PC-9 (cell line): ENCODE results near the gene SIM2. TPM values are rescaled to one million over a fixed set of nuclear protein-coding genes. Genes with fewer than 3 reads are reported as not detected.

Experiments
- BruUV-seq: library from RNA; stranded (reverse); fragments of 400-500 nt; replicated peaks from 2 replicates; lab custom pipeline; 2021; lab: Mats Ljungman, UMichigan
- CTCF ChIA-PET: fragments of 300-600 bp; sonication (Branson Sonifier 250); formaldehyde crosslinking; loops from one replicate; lab custom pipeline; 2022; ENCODE audit warnings: antibody characterized with exemption; lab: Charles Lee
- POLR2A ChIA-PET: fragments of 300-600 bp; sonication (Branson Sonifier 250); formaldehyde crosslinking; loops from one replicate; lab custom pipeline; 2022; ENCODE audit warnings: antibody characterized with exemption; ENCODE audit not compliant: unreplicated experiment; lab: Charles Lee
- DNase-seq, 2 experiments: peaks; one replicate each; pipeline versions ENCODE4 v3.0.0 to v3.0.0-alpha.2; 2015 to 2022; ENCODE audit warnings: mixed read lengths in 1 of 2
- H2AFZ ChIP-seq: fragments of 200-600 bp; sonication (generic); 2 replicates; pipeline ENCODE4 v1.8.1; 2017; ENCODE audit warnings: antibody characterized with exemption
- H3F3A ChIP-seq: fragments of 200-600 bp; sonication (generic); 2 replicates; pipeline ENCODE4 v1.8.1; 2017; ENCODE audit warnings: antibody characterized with exemption, mild to moderate bottlenecking, low read depth; ENCODE audit not compliant: insufficient read depth
- H3K27ac ChIP-seq: fragments of 200-600 bp; sonication (generic); 2 replicates; pipeline ENCODE4 v1.6.1; 2016; ENCODE audit warnings: mixed run types
- H3K27me3 ChIP-seq: fragments of 200-600 bp; sonication (generic); 2 replicates; pipeline ENCODE4 v1.6.1; 2016; ENCODE audit warnings: low read depth, mixed run types; ENCODE audit not compliant: insufficient read depth
- H3K36me3 ChIP-seq: fragments of 200-600 bp; sonication (generic); 2 replicates; pipeline ENCODE4 v1.6.1; 2016; ENCODE audit warnings: low read depth, mixed run types
- H3K4me1 ChIP-seq: fragments of 200-600 bp; sonication (generic); replicated peaks from 2 replicates; pipeline ENCODE4 v1.6.1; 2016; ENCODE audit warnings: mixed run types; ENCODE audit not compliant: insufficient read depth
- H3K4me2 ChIP-seq: fragments of 200-600 bp; sonication (generic); 2 replicates; pipeline ENCODE4 v1.6.1; 2017; ENCODE audit warnings: mixed run types
- H3K4me3 ChIP-seq: fragments of 200-600 bp; sonication (generic); 2 replicates; pipeline ENCODE4 v1.6.1; 2016; ENCODE audit warnings: mixed run types
- H3K79me2 ChIP-seq: fragments of 200-600 bp; sonication (generic); 2 replicates; pipeline ENCODE4 v1.6.1; 2017; ENCODE audit warnings: low read depth, mixed run types
- H3K9me2 ChIP-seq: fragments of 200-600 bp; sonication (generic); 2 replicates; pipeline ENCODE4 v1.8.1; 2017; ENCODE audit warnings: mild to moderate bottlenecking; ENCODE audit not compliant: insufficient read depth
- H3K9me3 ChIP-seq: fragments of 200-600 bp; sonication (generic); 2 replicates; pipeline ENCODE4 v1.8.1; 2016; ENCODE audit warnings: low read depth; ENCODE audit not compliant: insufficient read depth
- H4K20me1 ChIP-seq: fragments of 200-600 bp; sonication (generic); 2 replicates; pipeline ENCODE4 v1.8.1; 2017; ENCODE audit not compliant: insufficient read depth
- EZH2 ChIP-seq: fragments of 200-600 bp; sonication (generic); IDR thresholded peaks from 2 replicates; pipeline ENCODE4 v1.8.0; 2017; ENCODE audit warnings: antibody characterized with exemption, low read depth
- intact Hi-C: fragments of 100-400 bp; cut with micrococcal nuclease; formaldehyde crosslinking; loops from one replicate; pipeline ENCODE4 v1.10.0; 2022; ENCODE audit not compliant: unreplicated experiment
- total RNA-seq: library from RNA; stranded (reverse); gene quantifications from 2 replicates; pipeline ENCODE4 v1.2.3, GENCODE V29; 2021
- TF ChIP-seq, protein P1 (sequence below): fragments of 200-600 bp; sonication (generic); conservative IDR thresholded peaks from 2 replicates; pipeline ENCODE4 v1.6.1; 2017; ENCODE audit warnings: mixed run types, antibody characterized with exemption, mild to moderate bottlenecking, moderate library complexity

The SIM2 gene
- total RNA-seq, 1 experiment from 2014 or later: 18.5 TPM

DNA sequence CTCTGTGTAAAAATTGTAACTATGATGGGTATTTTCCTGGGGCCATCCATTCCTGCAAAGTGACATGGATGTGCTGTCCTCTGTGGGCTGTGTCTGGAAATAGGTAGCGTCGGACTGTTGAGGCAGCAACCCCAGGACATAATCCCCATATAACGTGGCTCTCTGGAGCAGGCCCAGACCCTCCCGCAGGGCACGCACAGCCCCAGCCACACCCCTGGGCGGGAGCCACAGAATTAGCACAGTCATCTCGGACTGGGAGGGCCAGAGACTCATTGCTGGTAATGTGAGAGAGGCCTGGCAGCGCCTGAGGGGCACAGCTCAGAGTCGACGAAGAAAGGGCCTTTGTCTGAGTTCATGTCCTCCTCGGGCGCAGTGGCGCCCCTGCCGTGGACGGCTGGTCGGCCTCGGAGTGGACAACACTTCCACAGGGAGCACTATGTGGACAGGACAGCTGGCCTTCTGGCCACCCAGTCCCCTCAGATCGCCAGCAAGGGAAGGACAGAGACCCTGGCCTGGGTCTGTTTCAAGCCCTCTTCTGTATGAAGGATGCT is 20.1 kb downstream of the SIM2 start:
- Histone ChIP-seq H3F3A (peaks cover 4% of the 10 kb centered on the region; the same call in 1 of the 2 replicates), H3K4me2 (no peak overlapping the region), H3K79me2 (peaks cover 4% of the 10 kb centered on the region; the same call in 1 of the 2 replicates), H3K4me3 (no peak overlapping the region), H3K36me3 (peaks cover 6% of the 10 kb centered on the region; the same call in 1 of the 2 replicates), H4K20me1 (peaks cover under 1% of the 10 kb centered on the region; the same call in 1 of the 2 replicates), H2AFZ (no peak overlapping the region), H3K27ac (no peak overlapping the region), H3K9me2 (no peaks in the 10 kb centered on the region), H3K4me1 (no peaks in the 10 kb centered on the region), H3K9me3 (no peaks in the 10 kb centered on the region), H3K27me3 (no peaks in the 10 kb centered on the region)
- no TSS peak for BruUV-seq
- TF ChIP-seq, protein P1, sequence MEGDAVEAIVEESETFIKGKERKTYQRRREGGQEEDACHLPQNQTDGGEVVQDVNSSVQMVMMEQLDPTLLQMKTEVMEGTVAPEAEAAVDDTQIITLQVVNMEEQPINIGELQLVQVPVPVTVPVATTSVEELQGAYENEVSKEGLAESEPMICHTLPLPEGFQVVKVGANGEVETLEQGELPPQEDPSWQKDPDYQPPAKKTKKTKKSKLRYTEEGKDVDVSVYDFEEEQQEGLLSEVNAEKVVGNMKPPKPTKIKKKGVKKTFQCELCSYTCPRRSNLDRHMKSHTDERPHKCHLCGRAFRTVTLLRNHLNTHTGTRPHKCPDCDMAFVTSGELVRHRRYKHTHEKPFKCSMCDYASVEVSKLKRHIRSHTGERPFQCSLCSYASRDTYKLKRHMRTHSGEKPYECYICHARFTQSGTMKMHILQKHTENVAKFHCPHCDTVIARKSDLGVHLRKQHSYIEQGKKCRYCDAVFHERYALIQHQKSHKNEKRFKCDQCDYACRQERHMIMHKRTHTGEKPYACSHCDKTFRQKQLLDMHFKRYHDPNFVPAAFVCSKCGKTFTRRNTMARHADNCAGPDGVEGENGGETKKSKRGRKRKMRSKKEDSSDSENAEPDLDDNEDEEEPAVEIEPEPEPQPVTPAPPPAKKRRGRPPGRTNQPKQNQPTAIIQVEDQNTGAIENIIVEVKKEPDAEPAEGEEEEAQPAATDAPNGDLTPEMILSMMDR: no peak
- TF ChIP-seq EZH2: no peak
- intact Hi-C loops: loop anchor here (1.0 to 10.0 kb wide), 3 partner anchors 21 to 214 kb away; no protein-coding TSS in a partner anchor
- ChIA-PET POLR2A (interaction anchor here (0.6 kb wide), 1 partner anchor 18 kb away, joined by 5 read pairs; no protein-coding TSS in a partner anchor), CTCF (interaction anchor here (1.0 kb wide), 1 partner anchor 88 kb away, joined by 4 read pairs; no protein-coding TSS in a partner anchor)
- peak in 1 of 2 experiments; percentile 64 for DNase-seq

- no peak for TF ChIP-seq EZH2
- TF ChIP-seq, protein P1: no peak
- Histone ChIP-seq H2AFZ (no peak overlapping the region), H3K79me2 (peaks cover 3% of the 10 kb centered on the region; the same call in 1 of the 2 replicates), H3K4me1 (no peaks in the 10 kb centered on the region), H3K9me3 (no peaks in the 10 kb centered on the region), H3K27me3 (no peaks in the 10 kb centered on the region), H3K36me3 (peaks cover 6% of the 10 kb centered on the region; the same call in 1 of the 2 replicates), H3K4me3 (no peak overlapping the region), H3K4me2 (no peak overlapping the region), H3K27ac (no peak overlapping the region), H4K20me1 (no peaks in the 10 kb centered on the region; the same call in 1 of the 2 replicates), H3F3A (peaks cover 4% of the 10 kb centered on the region; the same call in 1 of the 2 replicates), H3K9me2 (no peaks in the 10 kb centered on the region)
- intact Hi-C loops: loop anchor here (1.0 to 10.0 kb wide), 3 partner anchors 21 to 215 kb away; no protein-coding TSS in a partner anchor
- POLR2A ChIA-PET: interaction anchor here (0.6 kb wide), 1 partner anchor 19 kb away, joined by 5 read pairs; no protein-coding TSS in a partner anchor
- BruUV-seq: TSS peak; percentile 64
- CTCF ChIA-PET: interaction anchor here (1.0 kb wide), 1 partner anchor 89 kb away, joined by 4 read pairs; no protein-coding TSS in a partner anchor
- DNase-seq: peak in 1 of 2 experiments; percentile 52
These were observed 20.7 kb downstream of the SIM2 start for GRCh38 chr21:36719614-36720013.

GRCh38 chr21:36721817-36722216 is 22.9 kb downstream of the SIM2 start:
- no peak overlapping the region for H3K4me3 ChIP-seq
- no peak for DNase-seq
- no peaks in the 10 kb centered on the region for H3K79me2 ChIP-seq
- no peaks in the 10 kb centered on the region for H3K9me3 ChIP-seq
- H4K20me1 ChIP-seq: no peaks in the 10 kb centered on the region; the same call in 1 of the 2 replicates
- no peaks in the 10 kb centered on the region for H3K9me2 ChIP-seq
- ChIA-PET POLR2A (interaction anchor here (0.5 kb wide), 1 partner anchor 56 kb away, joined by 18 read pairs; no protein-coding TSS in a partner anchor), CTCF (interaction anchor here (0.6 kb wide), 1 partner anchor 74 kb away, joined by 3 read pairs; no protein-coding TSS in a partner anchor)
- no peak overlapping the region for H3K27ac ChIP-seq
- peaks cover 4% of the 10 kb centered on the region; the same call in 1 of the 2 replicates for H3K36me3 ChIP-seq
- no peak overlapping the region for H2AFZ ChIP-seq
- intact Hi-C loops: no loop called here
- no peak overlapping the region for H3K4me2 ChIP-seq
- H3K27me3 ChIP-seq: no peaks in the 10 kb centered on the region
- BruUV-seq: no TSS peak
- TF ChIP-seq, protein P1: no peak
- TF ChIP-seq EZH2: no peak
- H3K4me1 ChIP-seq: no peaks in the 10 kb centered on the region
- H3F3A ChIP-seq: no peaks in the 10 kb centered on the region
